ENCODE results near the gene MARK3.
A peak's percentile ranks its signal among the peaks of the same experiment; 100 is the strongest.
"Not testable (repeated sequence)": the region's sequence is repeated elsewhere in the genome, so short reads cannot be mapped to it uniquely, and the experiment has no call there.

MARK3 gene

DNA sequence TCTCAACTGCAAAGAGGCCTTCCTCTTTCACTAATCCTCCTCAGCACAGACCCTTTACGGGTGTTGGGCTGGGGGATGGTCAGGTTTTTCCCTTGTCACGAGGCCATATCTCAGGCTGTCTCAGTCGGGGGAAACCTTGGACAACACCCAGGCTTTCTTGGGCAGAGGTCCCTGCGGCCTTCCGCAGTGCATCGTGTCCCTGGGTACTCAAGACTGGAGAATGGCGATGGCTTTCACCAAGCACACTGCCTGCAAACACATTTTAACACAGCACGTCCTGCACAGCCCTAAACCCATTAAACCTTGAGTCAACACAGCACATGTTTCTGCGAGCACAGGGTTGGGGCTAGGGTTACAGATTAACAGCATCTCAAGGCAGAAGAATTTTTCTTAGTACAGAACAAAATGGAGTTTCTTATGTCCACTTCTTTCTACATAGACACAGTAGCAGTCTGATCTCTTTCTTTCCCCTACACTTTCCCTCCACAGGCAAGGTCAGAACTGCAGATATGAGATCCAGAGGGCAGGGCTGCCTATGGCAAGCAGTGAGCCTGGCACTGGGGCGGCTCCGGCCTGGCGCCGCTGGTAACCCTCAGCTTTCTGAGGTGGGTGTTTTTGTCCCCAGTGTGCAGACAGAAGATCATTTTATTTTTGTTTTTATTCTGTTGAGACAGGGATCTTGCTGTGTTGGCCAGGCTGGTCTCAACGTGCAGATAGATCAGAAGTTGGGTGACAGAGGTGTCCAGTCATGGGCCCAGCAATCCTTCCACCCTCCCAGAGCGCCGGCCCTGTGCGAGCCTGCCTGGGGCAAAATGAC is 140.4 kb downstream of the MARK3 start:
- H3K27ac Mint-ChIP-seq, result peak overlapping the region; percentile 16
- H3K36me3 Mint-ChIP-seq (ENCODE audit: low read depth), result peaks cover 18% of the 10 kb centered on the region
- intact Hi-C loops (cut with micrococcal nuclease), result loop anchor here (5.0 kb wide), 1 partner anchor 37 kb away; the partner anchor contains the start of genes BAG5 and COA8
- H3K9me3 Mint-ChIP-seq, result not testable (repeated sequence)
- H3K27me3 Mint-ChIP-seq, result peaks cover 25% of the 10 kb centered on the region
- H3K4me3 Mint-ChIP-seq, result peak overlapping the region; percentile 37
- H3K4me1 Mint-ChIP-seq (ENCODE audit: low read depth), result peaks cover 67% of the 10 kb centered on the region

DNA sequence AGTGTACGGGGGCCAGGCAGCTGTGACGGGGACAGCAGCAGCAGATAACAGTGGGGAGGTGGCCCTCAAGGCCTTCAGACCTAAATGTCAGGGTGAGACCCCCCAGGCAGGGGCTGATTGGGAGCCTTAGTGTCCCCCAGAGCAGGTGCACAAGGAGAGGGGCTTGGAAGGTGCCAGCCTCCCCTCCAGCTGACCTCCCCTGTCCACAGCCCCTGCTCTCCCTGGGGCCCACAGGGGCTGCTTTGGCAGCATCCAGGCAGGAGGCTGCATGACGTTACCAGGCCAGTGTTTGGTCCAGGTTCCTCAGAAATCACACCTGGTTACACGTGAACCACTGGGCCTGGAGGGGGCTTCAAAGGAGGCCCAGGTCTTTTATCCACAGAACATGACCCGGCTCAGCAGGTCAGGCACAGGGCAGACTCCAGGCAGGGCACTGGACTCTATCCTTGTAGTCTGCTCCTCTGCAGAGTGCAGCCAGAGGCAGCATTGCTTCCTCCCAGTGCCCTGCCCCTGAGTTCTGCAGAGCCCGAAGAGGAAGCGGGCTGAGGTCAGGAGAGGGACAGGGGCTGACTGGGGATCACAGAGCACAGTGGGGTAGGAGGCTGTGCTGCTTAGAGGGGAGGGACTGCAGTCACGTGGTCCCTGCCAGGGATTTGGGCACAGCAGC is 141.2 kb downstream of the MARK3 start:
- Mint-ChIP-seq H3K9me3 (no peaks in the 10 kb centered on the region), H3K36me3 (ENCODE audit: low read depth) (peaks cover 25% of the 10 kb centered on the region), H3K4me1 (ENCODE audit: low read depth) (peaks cover 74% of the 10 kb centered on the region), H3K27ac (peak overlapping the region; percentile 85), H3K27me3 (peaks cover 25% of the 10 kb centered on the region), H3K4me3 (peak overlapping the region; percentile 51)
- intact Hi-C loops (cut with micrococcal nuclease), result loop anchor here (5.0 kb wide), 1 partner anchor 36 kb away; the partner anchor contains the start of genes BAG5 and COA8

DNA sequence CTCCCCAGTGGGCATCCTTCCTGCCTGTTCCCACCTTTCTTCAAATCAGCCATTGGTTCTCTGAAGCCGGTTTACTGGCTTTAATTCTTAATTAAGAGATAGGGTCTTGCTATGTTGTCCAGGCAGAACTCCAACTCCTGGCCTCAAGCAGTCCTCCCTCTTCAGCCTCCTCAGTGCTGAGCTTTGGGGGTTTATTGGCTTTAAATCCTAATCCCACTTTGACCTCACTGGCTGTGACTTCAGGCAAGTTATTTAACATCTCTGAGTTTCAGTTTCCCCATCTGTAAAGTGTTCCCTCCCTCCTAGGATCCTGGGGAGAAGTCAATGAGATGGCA is 141.7 kb downstream of the MARK3 start:
- H3K4me1 Mint-ChIP-seq (ENCODE audit: low read depth), result peaks cover 79% of the 10 kb centered on the region
- peak overlapping the region; percentile 85 for H3K27ac Mint-ChIP-seq
- peaks cover 25% of the 10 kb centered on the region for H3K27me3 Mint-ChIP-seq
- H3K36me3 Mint-ChIP-seq (ENCODE audit: low read depth), result peaks cover 30% of the 10 kb centered on the region
- no peaks in the 10 kb centered on the region for H3K9me3 Mint-ChIP-seq
- H3K4me3 Mint-ChIP-seq, result peak overlapping the region; percentile 97
- intact Hi-C loops (cut with micrococcal nuclease), result loop anchor here (5.0 kb wide), 1 partner anchor 35 kb away; the partner anchor contains the start of genes BAG5 and COA8

DNA sequence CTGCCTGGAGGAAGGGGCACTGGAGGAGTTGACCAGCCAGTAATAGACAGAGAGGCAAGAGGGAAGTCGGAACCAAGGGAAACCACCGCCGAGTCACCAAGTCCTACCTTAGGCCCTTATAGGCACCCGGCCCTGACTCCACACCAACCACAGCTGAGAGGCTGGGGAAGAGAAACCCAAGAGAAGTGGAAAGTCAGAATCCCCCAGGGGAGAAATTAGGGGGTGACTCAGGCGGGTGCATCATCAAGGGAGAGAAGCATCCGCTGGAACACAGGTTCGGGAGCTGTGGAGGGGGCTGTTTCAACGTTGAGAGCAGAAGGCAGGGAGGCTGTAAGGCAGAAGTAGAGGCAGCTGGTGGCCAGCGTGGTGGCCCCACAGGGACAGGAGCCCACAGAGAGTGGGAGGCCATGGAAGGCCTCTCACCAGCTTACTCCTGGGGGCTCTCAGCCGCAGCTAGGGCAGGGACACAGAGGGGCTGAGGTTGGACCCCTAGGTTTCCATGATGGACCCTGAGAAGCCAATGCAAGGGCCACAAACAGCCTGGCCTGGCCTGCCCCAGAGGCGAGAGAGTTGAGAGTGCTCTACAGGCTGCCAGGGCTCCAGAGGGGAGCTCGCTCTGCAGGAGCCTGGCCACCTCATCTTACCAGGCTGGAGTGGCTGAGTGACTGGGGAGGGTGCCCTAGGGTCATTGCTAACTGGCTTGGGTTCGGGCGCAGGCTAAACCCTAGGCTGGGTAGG is 142.4 kb downstream of the MARK3 start:
- Mint-ChIP-seq H3K27ac (peak overlapping the region; percentile 85), H3K4me3 (peak overlapping the region; percentile 97), H3K27me3 (peaks cover 23% of the 10 kb centered on the region), H3K9me3 (no peaks in the 10 kb centered on the region), H3K4me1 (ENCODE audit: low read depth) (peaks cover 86% of the 10 kb centered on the region), H3K36me3 (ENCODE audit: low read depth) (peaks cover 37% of the 10 kb centered on the region)
- intact Hi-C loops (cut with micrococcal nuclease), result loop anchor here (5.0 kb wide), 1 partner anchor 35 kb away; the partner anchor contains the start of genes BAG5 and COA8

DNA sequence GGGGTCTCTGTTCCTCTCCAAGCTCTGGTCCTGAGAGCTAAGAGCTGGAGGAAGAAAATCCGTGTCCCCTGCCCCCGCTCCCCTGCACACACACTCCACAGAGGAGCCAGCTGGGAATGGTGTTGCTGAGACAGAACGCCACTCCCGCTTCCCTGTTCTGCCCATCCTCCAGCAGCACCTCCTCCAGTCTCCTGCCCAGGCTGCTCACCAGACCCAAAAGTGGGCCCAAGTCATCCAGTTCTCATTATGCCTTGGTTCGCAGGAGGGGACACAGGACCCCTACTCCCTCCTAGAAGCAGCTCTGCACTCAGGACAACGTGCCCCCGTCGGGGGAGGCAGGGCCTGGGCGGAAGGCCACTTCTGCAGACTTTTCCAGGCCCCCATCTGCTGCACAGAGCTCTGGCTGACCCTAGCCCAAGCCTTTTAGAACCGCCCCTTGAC is 143.0 kb downstream of the MARK3 start:
- intact Hi-C loops (cut with micrococcal nuclease), result loop anchor here (5.0 kb wide), 1 partner anchor 34 kb away; the partner anchor contains the start of genes BAG5 and COA8
- no peaks in the 10 kb centered on the region for H3K9me3 Mint-ChIP-seq
- peak overlapping the region; percentile 85 for H3K27ac Mint-ChIP-seq
- H3K4me1 Mint-ChIP-seq (ENCODE audit: low read depth), result peaks cover 91% of the 10 kb centered on the region
- peaks cover 42% of the 10 kb centered on the region for H3K36me3 Mint-ChIP-seq (ENCODE audit: low read depth)
- peak overlapping the region; percentile 97 for H3K4me3 Mint-ChIP-seq
- peaks cover 18% of the 10 kb centered on the region for H3K27me3 Mint-ChIP-seq

DNA sequence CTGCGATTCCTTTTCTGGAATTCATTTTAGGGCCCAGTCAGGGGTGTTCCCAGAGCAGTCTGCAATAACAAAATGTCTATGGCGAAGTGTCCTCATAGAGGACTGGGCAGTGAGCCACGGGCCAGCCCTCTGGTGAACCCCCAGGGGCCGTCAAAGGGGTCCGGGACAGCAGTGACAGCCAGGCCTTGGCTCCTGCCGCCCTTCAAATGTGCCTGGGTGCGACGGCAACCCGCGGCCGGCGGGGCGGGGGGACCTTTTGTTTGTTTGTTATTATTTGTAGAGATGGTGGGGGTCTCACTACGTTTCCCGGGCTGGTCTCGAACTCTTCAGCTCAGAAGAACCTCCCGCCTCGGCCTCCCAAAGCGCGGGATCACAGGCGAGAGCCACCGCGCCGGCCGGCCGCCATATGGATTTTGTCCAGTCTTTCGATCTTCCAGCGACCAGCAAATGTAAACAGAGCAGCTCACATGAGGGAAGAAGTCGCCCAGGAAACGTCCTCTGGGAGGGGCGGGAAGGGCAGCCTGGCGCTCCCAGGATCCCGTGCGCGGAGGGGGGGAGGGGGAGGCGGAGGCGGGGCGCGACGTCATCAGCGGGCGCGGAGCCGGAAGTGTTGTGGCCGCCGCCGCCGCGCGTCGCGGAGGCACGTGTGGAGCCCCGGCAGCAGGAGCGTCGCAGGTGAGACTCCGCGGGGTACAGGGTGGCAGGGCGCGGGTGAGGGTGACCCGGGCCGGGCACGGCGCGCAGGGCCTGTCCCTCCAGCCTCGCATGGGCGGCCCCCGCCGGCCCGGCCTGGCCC is 143.6 kb downstream of the MARK3 start, which contains the start of gene TRMT61A:
Gene TRMT61A, plus strand, starts transcription at position 610 of the 796 bp plus-strand sequence. CDS start 783 bp downstream, outside the sequence.
- peaks cover 12% of the 10 kb centered on the region for H3K27me3 Mint-ChIP-seq
- peaks cover 43% of the 10 kb centered on the region for H3K36me3 Mint-ChIP-seq (ENCODE audit: low read depth)
- H3K4me3 Mint-ChIP-seq, result peak within 1 kb of the TSS; percentile 97
- intact Hi-C loops (cut with micrococcal nuclease), result loop anchor here (1.0 to 5.0 kb wide), 2 partner anchors 7 to 34 kb away; partner anchors contain the start of genes BAG5 and COA8
- H3K27ac Mint-ChIP-seq, result peak within 1 kb of the TSS; percentile 85
- H3K4me1 Mint-ChIP-seq (ENCODE audit: low read depth), result peaks cover 91% of the 10 kb centered on the region
- no peaks in the 10 kb centered on the region for H3K9me3 Mint-ChIP-seq

DNA sequence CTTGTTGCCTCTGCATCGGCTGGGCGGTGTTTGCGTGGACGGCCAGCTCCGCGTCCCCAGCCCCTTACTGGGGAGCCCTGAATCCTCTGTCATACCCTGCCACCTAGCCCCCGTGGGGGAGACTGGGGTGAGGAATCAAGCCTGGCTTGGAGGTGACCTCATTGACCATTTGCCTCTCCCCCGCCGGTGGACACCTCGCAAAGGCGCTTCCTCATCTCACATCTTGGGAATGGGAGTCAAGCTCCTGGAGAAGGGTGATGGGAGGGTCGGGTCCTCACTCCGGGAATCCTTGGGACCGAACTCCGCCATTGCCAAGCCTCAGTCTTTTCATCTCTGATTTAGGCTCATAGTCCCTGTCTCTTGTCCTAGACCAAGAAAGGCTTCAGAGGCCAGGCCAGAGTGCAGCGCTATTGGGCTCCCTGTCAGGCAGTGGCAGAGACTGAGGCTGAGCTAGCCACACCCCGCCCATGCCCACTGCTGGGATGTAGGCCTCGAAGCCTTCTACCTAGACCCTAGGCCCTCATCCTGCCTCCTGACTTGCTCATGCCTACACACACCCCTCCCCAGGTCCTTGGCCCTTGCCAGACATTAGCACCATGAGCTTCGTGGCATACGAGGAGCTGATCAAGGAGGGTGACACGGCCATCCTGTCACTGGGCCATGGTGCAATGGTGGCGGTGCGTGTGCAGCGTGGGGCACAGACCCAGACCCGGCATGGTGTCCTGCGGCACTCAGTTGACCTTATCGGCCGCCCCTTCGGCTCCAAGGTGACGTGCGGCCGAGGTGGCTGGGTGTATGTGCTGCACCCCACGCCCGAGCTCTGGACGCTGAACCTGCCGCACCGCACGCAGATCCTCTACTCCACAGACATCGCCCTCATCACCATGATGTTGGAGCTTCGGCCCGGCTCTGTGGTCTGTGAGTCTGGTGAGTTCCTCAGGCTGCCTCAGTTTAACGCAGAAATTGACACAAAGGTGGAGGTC is 144.5 kb downstream of the MARK3 start:
- Mint-ChIP-seq H3K9me3 (no peaks in the 10 kb centered on the region), H3K4me1 (ENCODE audit: low read depth) (peaks cover 87% of the 10 kb centered on the region), H3K27me3 (peaks cover 3% of the 10 kb centered on the region), H3K27ac (peak overlapping the region; percentile 85), H3K36me3 (ENCODE audit: low read depth) (peaks cover 51% of the 10 kb centered on the region), H3K4me3 (peak overlapping the region; percentile 97)
- intact Hi-C loops (cut with micrococcal nuclease), result loop anchor here (1.0 to 5.0 kb wide), 2 partner anchors 8 to 33 kb away; partner anchors contain the start of genes BAG5 and COA8

DNA sequence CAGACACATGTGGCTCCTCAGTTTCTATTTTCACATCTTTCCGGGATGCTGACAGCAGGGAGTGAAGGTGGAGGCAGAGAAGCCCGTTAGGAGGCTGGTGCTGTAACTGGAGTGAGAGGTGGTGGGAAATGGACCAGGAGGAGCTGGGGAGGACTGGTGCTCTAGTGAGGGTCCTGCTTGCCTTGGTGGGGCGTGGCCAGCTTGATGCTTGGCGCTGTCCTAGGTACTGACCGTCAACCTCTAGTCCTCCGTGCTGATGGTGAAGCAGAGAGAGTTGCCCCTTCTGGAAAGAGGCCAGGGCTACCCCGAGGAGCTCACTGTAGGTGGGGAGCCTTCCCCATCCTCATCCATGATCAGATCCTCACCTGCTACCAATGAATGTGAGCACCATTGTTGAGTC is 145.2 kb downstream of the MARK3 start:
- intact Hi-C loops (cut with micrococcal nuclease), result no loop called here
- no peaks in the 10 kb centered on the region for H3K27me3 Mint-ChIP-seq
- peaks cover 80% of the 10 kb centered on the region for H3K4me1 Mint-ChIP-seq (ENCODE audit: low read depth)
- H3K27ac Mint-ChIP-seq, result peak overlapping the region; percentile 85
- H3K4me3 Mint-ChIP-seq, result peak overlapping the region; percentile 97
- no peaks in the 10 kb centered on the region for H3K9me3 Mint-ChIP-seq
- peaks cover 59% of the 10 kb centered on the region for H3K36me3 Mint-ChIP-seq (ENCODE audit: low read depth)

DNA sequence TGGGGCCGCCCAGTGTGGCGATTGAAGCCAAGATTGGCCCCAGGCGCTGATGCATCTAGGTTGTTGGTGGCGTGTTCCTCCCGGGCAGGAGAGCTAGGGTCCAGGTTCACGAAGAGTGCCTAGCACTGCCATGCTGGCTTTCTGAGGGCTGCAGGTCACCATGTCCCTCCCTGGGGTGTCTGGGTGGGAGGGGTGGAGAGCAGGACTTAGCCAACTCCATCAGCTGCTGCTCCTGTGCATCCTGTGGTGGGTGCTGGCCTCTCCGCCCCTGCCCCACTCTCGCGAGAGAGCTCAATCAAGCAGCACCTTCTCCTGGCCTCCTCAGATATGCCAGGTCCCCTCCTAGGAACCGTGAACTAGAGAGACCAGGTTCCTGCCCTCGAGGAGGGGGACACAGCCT is 145.6 kb downstream of the MARK3 start:
- peaks cover 63% of the 10 kb centered on the region for H3K36me3 Mint-ChIP-seq (ENCODE audit: low read depth)
- no peaks in the 10 kb centered on the region for H3K9me3 Mint-ChIP-seq
- intact Hi-C loops (cut with micrococcal nuclease), result no loop called here
- H3K4me1 Mint-ChIP-seq (ENCODE audit: low read depth), result peaks cover 75% of the 10 kb centered on the region
- no peaks in the 10 kb centered on the region for H3K27me3 Mint-ChIP-seq
- H3K27ac Mint-ChIP-seq, result peak overlapping the region; percentile 85
- H3K4me3 Mint-ChIP-seq, result no peak overlapping the region

DNA sequence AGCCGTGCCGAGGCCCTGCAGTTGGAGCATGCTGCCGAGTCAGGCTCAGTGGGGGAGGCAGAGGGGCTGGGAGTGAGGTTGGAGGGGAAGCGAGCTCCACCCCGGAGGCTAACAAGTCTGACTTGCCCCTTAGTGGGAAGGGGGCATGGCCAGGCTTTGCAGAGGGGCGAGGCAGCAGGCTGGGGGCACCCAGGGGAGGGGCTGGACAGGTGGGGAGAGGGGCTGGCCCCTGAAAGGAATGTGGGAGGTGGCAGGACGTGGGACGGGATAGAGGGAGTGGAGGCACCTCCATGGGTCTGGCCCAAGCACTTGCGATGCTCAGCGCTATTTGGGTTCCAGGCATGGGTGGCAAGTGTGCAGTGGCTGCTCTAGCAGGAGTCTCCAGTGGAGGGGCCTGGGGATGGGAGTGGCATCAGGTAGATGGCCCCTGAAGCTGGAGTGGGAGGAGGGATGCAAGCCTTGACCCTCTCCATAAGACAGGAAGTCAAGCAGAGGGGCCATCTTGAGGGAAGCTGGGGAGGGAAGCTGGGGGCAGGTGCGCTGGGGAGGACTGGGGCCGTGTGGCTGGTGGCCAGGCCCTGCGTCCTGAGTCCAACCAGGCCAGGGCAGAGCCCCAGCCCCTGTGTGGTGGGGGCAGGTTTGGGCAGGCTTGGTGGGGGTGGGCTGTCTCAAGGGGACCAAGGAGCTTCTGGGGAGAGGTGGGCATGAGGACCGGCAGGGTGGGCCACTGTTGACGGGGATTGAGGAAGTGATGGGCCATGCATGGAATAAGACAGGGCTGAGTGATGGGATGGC is 146.4 kb downstream of the MARK3 start:
- no peaks in the 10 kb centered on the region for H3K9me3 Mint-ChIP-seq
- no peaks in the 10 kb centered on the region for H3K27me3 Mint-ChIP-seq
- peaks cover 70% of the 10 kb centered on the region for H3K36me3 Mint-ChIP-seq (ENCODE audit: low read depth)
- H3K4me1 Mint-ChIP-seq (ENCODE audit: low read depth), result peaks cover 67% of the 10 kb centered on the region
- intact Hi-C loops (cut with micrococcal nuclease), result no loop called here
- peak overlapping the region; percentile 53 for H3K27ac Mint-ChIP-seq
- H3K4me3 Mint-ChIP-seq, result no peak overlapping the region

DNA sequence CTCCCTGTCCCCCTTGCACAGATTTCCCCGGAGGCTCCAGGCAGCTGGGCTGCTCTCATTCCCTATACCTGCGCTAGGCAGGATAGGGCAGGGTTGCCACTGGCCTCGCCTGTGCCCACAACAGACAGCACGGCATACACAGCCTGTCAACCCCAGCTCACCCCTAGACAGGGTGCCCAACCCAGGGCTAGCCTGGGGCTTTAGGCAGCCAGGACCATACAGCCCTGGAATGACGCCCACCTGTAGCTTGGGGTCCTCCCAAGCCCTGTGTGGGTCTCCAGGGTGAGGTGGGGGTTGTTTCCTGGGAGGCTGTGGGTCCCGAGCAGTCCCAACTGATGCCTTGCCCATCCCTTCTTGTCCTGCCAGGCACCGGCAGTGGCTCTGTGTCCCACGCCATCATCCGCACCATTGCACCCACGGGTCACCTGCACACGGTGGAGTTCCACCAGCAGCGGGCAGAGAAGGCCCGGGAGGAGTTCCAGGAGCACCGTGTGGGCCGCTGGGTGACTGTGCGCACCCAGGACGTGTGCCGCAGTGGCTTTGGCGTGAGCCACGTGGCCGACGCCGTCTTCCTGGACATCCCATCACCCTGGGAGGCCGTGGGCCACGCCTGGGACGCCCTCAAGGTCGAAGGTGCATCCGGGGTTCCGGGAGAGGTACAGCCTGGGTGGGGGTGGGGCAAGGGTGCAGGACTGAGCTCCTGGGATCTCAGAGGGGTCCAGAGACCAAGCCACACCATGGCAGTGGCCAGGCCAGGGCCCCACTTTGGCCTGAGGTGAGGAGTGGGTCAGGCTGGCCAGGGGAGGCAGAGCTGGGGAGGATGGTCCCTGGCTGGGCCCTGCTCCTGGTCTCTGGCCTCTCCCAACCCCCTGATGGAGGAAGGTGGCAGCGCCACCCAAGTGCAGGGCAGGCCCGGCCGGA is 147.3 kb downstream of the MARK3 start:
- H3K9me3 Mint-ChIP-seq, result no peaks in the 10 kb centered on the region
- H3K36me3 Mint-ChIP-seq (ENCODE audit: low read depth), result peaks cover 75% of the 10 kb centered on the region
- H3K27me3 Mint-ChIP-seq, result no peaks in the 10 kb centered on the region
- peaks cover 59% of the 10 kb centered on the region for H3K4me1 Mint-ChIP-seq (ENCODE audit: low read depth)
- intact Hi-C loops (cut with micrococcal nuclease), result no loop called here
- no peak overlapping the region for H3K27ac Mint-ChIP-seq
- H3K4me3 Mint-ChIP-seq, result no peak overlapping the region
